ENCODE data around the gene RAC2. TPM values are rescaled to one million over a fixed set of nuclear protein-coding genes. Genes with fewer than 3 reads are reported as not detected.
"Not testable (repeated sequence)": the region's sequence is repeated elsewhere in the genome, so short reads cannot be mapped to it uniquely, and the experiment has no call there.

Gene RAC2
- total and polyA plus RNA-seq, 7 donors: 0.90 to 5.0 (median 2.3) TPM

DNA sequence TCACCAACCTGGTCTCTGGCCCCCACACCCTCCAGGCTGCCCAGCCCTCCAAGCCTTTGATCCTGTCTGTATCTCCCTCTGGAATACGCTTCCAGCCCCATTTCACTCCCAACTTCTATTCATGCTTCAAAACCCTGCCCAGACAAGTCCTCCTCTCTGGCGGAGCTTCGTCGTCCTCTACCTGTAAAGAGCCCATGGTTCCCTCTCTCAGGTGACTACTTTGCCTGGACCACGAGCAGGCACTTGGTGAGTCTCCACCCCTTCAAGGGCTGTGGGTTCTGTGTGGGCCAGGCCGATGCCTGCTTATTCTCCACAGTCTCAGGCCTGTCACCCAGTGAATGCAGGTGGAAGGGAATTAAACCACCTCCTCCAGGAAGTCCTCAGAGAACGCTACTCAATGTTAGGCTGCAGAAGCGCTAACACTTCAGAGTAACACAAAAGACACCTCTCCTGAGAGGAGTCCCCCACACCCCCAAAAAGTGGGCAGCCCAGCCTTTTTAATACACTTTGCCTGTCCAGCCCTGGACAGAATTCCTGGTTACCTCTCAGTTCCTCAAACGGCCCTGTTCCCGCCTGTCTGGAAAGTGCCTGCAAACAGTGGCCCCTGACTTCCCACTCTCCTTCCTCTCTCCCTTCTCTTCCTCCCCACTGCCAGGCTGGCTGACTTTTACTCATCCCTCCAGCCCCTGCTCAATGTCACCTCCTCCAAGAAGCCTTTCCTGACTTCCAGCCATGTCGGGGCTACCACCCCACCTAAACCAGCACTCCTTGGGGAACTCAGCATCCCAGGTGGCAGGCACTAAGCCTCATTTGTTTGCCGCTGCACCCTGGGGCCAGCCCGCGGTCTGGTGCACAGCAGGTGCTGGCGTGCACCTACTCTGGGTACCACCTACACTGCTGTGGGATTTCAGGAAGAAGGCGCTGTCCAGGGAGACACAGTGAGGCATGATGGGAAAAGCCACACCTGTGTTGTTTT lies 9.0 kb downstream of the RAC2 start:
- H3K9me3 ChIP-seq: no peaks in the 10 kb centered on the region
- peaks cover 0 to 60% (median 24%) of the 10 kb centered on the region in 3 donors for H3K27me3 ChIP-seq (ENCODE audit: insufficient read depth in 3 of 3, low read length in 2 of 3)
- DNase-seq: peak in 1 of 2 donors; percentile 8
- no peak overlapping the region for H3K27ac ChIP-seq
- TF ChIP-seq, protein P1, sequence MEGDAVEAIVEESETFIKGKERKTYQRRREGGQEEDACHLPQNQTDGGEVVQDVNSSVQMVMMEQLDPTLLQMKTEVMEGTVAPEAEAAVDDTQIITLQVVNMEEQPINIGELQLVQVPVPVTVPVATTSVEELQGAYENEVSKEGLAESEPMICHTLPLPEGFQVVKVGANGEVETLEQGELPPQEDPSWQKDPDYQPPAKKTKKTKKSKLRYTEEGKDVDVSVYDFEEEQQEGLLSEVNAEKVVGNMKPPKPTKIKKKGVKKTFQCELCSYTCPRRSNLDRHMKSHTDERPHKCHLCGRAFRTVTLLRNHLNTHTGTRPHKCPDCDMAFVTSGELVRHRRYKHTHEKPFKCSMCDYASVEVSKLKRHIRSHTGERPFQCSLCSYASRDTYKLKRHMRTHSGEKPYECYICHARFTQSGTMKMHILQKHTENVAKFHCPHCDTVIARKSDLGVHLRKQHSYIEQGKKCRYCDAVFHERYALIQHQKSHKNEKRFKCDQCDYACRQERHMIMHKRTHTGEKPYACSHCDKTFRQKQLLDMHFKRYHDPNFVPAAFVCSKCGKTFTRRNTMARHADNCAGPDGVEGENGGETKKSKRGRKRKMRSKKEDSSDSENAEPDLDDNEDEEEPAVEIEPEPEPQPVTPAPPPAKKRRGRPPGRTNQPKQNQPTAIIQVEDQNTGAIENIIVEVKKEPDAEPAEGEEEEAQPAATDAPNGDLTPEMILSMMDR (IDR thresholded peaks at IDR 0.05): no peak
- H3K4me3 ChIP-seq: no peak overlapping the region
- no peaks in the 10 kb centered on the region for H3K36me3 ChIP-seq (ENCODE audit: insufficient read depth in 1 of 2, low read depth in 1 of 2)
- no peaks in the 10 kb centered on the region for H3K4me1 ChIP-seq
- WGBS, 3 donors: 75 to 78% (median 77%) methylated on average over 16 of the region's 16 CpGs
- intact Hi-C loops (cut with DNase I): no loop called here
- no peak for ATAC-seq

DNA sequence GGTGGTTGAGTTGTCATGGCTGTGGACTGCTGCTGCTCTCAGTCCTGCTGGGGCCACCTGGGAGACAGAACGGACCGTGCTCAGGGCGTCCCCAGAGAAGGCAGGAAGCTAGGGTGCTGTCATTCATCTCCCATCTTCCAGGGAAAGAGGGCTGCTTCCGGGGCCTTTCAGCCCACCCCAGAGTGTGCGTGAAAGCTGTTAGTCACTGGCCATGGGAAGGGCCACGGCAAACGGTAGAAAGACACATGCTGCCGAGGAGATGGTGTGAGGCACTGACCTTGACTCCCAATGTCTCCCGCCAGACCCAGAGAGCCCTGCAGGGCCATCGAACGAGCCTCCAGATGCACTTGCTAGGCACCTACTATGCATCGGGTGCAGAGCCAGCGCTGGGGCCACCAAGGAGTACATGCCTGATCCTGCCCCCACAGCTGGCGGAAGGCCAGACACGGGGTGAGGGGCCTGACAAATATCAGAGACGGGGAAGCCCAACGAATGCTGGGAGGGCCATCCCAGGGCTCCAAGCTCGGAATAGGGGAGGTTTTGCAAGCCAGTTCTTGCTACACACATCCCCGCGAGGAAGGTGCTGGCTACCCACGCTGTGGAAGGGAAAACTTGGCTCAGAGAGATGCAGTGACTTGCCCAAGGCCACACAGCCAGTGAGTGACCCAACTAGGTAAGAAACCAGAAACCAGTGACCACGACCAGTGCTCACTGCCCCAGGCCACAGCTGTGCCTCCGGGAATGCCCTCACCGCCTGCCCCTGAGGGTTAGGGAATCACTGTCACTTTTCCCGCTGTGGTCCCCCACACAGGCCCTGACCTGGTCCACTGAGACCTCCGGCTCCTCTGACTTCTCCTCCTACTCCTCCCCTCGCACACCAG lies 10.1 kb downstream of the RAC2 start:
- peak in 1 of 2 donors; percentile 40 for DNase-seq
- 41 to 45% (median 45%) methylated on average over 27 of the region's 27 CpGs for WGBS, 3 donors
- Histone ChIP-seq H3K27ac (no peak overlapping the region), H3K4me1 (no peaks in the 10 kb centered on the region), H3K36me3 (ENCODE audit: insufficient read depth in 1 of 2, low read depth in 1 of 2) (no peaks in the 10 kb centered on the region), H3K9me3 (no peaks in the 10 kb centered on the region), H3K4me3 (no peak overlapping the region), H3K27me3 (ENCODE audit: insufficient read depth in 3 of 3, low read length in 2 of 3) (peaks cover 0 to 54% (median 21%) of the 10 kb centered on the region in 3 donors)
- no peak for ATAC-seq
- intact Hi-C loops (cut with DNase I): no loop called here
- TF ChIP-seq, protein P1 (IDR thresholded peaks at IDR 0.05): no peak

GRCh38 chr22:37233371-37233750 lies 10.7 kb downstream of the RAC2 start:
- H3K27ac ChIP-seq; H3K9me3 ChIP-seq; H3K36me3 ChIP-seq (ENCODE audit: insufficient read depth in 1 of 2, low read depth in 1 of 2); H3K4me1 ChIP-seq; ATAC-seq; H3K4me3 ChIP-seq; intact Hi-C loops (cut with DNase I): not testable (repeated sequence)
- 75 to 87% (median 77%) methylated on average over 12 of the region's 12 CpGs for WGBS, 3 donors
- peaks cover 0 to 54% (median 20%) of the 10 kb centered on the region in 3 donors for H3K27me3 ChIP-seq (ENCODE audit: insufficient read depth in 3 of 3, low read length in 2 of 3)
- DNase-seq: peak in 1 of 2 donors; percentile 32

- Histone ChIP-seq H3K4me1 (no peaks in the 10 kb centered on the region), H3K36me3 (ENCODE audit: insufficient read depth in 1 of 2, low read depth in 1 of 2) (no peaks in the 10 kb centered on the region), H3K4me3 (no peak overlapping the region), H3K27me3 (ENCODE audit: insufficient read depth in 3 of 3, low read length in 2 of 3) (peaks cover 0 to 57% (median 14%) of the 10 kb centered on the region in 3 donors), H3K27ac (no peak overlapping the region), H3K9me3 (no peaks in the 10 kb centered on the region)
- 73 to 80% (median 75%) methylated on average over 15 of the region's 15 CpGs for WGBS, 3 donors
- DNase-seq: peak in 1 of 2 donors; percentile 16
- intact Hi-C loops (cut with DNase I): no loop called here
- TF ChIP-seq, protein P1 (IDR thresholded peaks at IDR 0.05): no peak
- ATAC-seq: no peak
Measured at GRCh38 chr22:37232140-37232998, 11.7 kb downstream of the RAC2 start.
